ENCODE data around the gene MACF1.
"Not testable (repeated sequence)": the region's sequence is repeated elsewhere in the genome, so short reads cannot be mapped to it uniquely, and the experiment has no call there.

Gene MACF1

GRCh38 chr1:39438042-39438441 lies 233.5 kb downstream of the MACF1 start:
- DNase-seq (ENCODE audit: low read depth, low spot score): no peak
- no peak overlapping the region for H3K27ac ChIP-seq

GRCh38 chr1:39440856-39441255 lies 236.4 kb downstream of the MACF1 start:
- no peak overlapping the region for H3K27ac ChIP-seq
- DNase-seq (ENCODE audit: low read depth, low spot score): no peak

DNA sequence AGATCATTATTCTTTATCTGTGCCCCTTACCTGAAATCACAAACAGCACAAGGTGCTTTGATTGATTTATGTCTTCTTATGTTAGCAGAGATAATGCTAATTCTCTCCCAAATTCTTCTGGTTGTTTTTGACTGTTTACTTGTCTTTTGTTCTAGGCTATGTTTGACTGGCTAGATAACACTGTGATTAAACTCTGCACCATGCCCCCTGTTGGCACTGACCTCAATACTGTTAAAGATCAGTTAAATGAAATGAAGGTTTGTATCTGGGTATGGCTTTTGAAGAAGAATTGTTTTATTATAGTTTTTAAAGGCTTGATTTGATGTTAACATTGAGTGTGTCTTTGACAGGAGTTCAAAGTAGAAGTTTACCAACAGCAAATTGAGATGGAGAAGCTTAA lies 237.3 kb downstream of the MACF1 start:
- DNase-seq (ENCODE audit: low read depth, low spot score): no peak
- H3K27ac ChIP-seq: no peak overlapping the region

DNA sequence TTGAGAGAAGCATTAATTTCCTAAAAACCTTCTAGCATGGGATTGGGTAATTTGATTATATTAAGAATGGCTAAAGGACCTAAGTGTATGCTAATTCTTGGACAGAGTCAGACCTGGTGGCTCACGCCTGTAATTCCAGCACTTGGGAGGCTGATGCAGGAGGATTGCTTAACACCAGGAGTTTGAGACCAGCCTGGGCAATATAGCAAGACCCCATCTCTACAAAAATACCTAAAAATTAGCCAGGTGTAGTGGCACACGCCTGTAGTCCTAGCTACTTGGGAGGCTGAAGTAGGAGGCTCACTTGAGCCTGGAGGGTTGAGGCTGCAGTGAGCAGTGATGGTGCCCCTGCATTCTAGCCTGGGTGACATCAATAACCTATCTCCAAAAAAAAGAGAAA lies 241.1 kb downstream of the MACF1 start:
- no peak for DNase-seq (ENCODE audit: low read depth, low spot score)
- no peak overlapping the region for H3K27ac ChIP-seq

DNA sequence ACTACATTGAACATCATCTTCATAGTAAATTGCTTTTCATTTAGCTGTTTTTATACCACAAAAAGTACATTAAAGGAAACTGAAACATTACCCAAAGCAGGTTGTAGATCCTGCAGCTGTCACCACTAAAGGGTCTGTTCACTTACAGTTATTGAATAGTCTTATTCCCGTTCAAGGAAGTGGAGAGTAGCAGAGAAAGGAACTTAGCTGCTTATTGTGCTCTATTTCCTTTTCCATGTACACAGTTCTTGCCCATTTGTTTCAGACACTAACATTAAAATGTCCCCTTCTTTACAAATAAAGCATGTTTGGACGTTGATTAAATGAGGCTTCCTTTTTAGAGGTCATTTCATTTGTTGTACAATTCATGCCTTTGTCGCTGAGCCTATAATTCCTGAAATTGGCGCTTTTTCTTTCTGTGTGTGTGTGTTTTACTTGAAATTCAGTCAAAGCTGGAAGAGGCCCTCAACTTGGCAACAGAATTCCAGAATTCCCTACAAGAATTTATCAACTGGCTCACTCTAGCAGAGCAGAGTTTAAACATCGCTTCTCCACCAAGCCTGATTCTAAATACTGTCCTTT lies 242.6 kb downstream of the MACF1 start:
- no peak overlapping the region for H3K27ac ChIP-seq
- no peak for DNase-seq (ENCODE audit: low read depth, low spot score)

GRCh38 chr1:39450041-39450440 lies 245.5 kb downstream of the MACF1 start:
- H3K27ac ChIP-seq: not testable (repeated sequence)

GRCh38 chr1:39450956-39451606 lies 246.6 kb downstream of the MACF1 start:
- no peak for DNase-seq (ENCODE audit: low read depth, low spot score)
- no peak overlapping the region for H3K27ac ChIP-seq

More at GRCh38 chr1:39450041-39450440, 245.5 kb downstream of the MACF1 start:
- not testable (repeated sequence) for DNase-seq (ENCODE audit: low read depth, low spot score)

DNA sequence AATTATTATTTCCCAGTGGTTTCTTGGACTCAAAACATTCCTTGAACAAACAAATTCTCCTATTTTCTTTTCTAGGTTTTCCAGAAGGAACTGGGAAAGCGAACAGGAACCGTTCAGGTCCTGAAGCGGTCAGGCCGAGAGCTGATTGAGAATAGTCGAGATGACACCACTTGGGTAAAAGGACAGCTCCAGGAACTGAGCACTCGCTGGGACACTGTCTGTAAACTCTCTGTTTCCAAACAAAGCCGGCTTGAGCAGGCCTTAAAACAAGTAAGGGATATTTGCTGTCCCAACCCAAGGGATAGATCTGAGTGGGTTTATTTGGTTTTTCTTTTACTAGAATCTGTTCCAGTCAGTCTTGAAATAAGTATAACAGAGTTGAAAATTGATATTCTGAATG lies 247.6 kb downstream of the MACF1 start:
- H3K27ac ChIP-seq: no peak overlapping the region
- DNase-seq (ENCODE audit: low read depth, low spot score): no peak

GRCh38 chr1:39452540-39452939 lies 248.0 kb downstream of the MACF1 start:
- DNase-seq (ENCODE audit: low read depth, low spot score): no peak
- no peak overlapping the region for H3K27ac ChIP-seq

- H3K27ac ChIP-seq: no peak overlapping the region
- DNase-seq (ENCODE audit: low read depth, low spot score): no peak
Observed at GRCh38 chr1:39453603-39454002, 249.1 kb downstream of the MACF1 start.

GRCh38 chr1:39458991-39459390 lies 254.5 kb downstream of the MACF1 start:
- no peak for DNase-seq (ENCODE audit: low read depth, low spot score)
- H3K27ac ChIP-seq: no peak overlapping the region

DNA sequence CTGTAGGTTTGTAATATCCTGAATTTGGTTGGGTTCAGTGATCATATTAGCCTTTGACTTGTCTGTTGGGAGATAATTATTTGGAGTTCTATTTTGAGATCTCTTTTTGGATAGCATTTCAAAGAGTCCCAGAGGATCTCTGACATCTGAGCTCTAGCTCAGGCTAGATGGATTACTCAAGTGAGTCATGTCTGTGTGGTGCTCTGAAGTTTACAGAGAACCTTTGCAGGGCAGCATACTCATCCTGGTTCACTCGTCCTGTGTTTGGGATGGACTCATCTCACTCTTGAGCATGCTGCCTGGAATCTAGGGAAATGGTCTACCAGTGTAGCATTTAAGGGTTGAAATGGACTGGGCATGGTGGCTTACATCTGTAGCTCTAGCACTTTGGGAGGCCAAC lies 257.6 kb downstream of the MACF1 start:
- H3K27ac ChIP-seq: no peak overlapping the region
- DNase-seq (ENCODE audit: low read depth, low spot score): no peak

GRCh38 chr1:39466413-39467107 lies 262.1 kb downstream of the MACF1 start:
- no peak overlapping the region for H3K27ac ChIP-seq

GRCh38 chr1:39467108-39467720 lies 262.7 kb downstream of the MACF1 start:
- H3K27ac ChIP-seq; DNase-seq (ENCODE audit: low read depth, low spot score): not testable (repeated sequence)

More at GRCh38 chr1:39466413-39467107, 262.1 kb downstream of the MACF1 start:
- no peak for DNase-seq (ENCODE audit: low read depth, low spot score)

DNA sequence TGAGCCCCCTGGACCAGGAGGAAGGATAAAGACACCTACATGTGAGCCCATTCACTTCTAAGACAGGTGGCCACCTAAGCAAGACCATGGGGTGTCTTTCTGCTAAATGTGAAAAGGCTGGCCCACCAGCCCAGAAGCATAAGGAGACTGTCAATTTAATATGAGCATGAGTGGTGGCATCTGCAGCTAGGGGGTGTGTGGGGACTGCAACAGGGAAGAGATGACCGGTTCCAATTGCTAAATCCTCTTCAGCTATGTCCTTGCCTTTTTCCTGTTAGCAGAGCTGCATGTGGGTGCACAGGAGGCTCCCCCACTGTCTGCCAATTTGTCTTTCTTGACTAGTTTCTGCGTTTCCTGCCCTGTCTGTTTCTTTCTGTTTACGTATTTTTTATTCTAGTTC lies 264.7 kb downstream of the MACF1 start:
- no peak overlapping the region for H3K27ac ChIP-seq
- no peak for DNase-seq (ENCODE audit: low read depth, low spot score)

- no peak for DNase-seq (ENCODE audit: low read depth, low spot score)
- H3K27ac ChIP-seq: no peak overlapping the region
Observed at GRCh38 chr1:39470040-39470439, 265.5 kb downstream of the MACF1 start.

- no peak for DNase-seq (ENCODE audit: low read depth, low spot score)
Observed at GRCh38 chr1:39472826-39473225, 268.3 kb downstream of the MACF1 start.

DNA sequence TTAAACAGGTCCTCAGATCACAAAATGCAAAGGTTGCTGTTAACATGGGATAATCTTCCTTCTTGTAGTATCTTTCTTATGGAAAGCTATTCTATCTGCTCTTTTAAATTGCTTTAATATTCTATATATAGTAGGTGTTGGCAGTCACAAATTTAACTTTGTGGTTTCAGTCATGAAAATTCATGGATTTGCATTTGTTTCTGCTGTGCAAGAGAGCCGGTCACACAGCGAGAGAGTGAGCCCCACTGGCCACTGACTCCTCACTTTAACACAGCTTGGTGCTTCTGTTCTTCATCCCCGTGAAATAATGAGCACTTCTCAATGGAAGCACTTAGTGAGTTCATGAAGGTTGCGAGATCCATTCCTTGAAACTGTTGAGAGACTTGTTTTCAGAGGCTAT lies 268.8 kb downstream of the MACF1 start:
- DNase-seq (ENCODE audit: low read depth, low spot score): no peak
- H3K27ac ChIP-seq: no peak overlapping the region

More at GRCh38 chr1:39472826-39473225, 268.3 kb downstream of the MACF1 start:
- no peak overlapping the region for H3K27ac ChIP-seq

DNA sequence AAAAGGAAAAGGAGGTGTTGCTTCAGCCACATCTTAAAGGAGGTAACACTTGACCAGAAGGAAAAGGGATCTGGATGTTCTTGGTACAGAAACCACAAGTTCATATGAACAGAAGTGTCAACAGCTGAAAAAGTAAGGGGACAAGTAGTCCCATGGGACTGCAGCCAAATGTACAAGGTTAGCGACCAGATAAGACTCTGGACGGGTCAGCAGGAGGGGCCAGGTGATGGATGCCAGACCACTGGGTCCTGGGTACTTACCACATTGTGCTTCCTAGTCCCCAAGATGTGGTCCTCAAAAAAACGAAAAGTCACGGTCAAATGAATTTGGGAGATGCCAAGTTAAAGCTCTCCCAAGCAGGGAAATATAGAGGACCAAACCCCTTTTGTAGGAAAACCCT lies 270.3 kb downstream of the MACF1 start:
- no peak overlapping the region for H3K27ac ChIP-seq
- DNase-seq (ENCODE audit: low read depth, low spot score): no peak

GRCh38 chr1:39475551-39475950 lies 271.1 kb downstream of the MACF1 start:
- H3K27ac ChIP-seq; DNase-seq (ENCODE audit: low read depth, low spot score): not testable (repeated sequence)
